Activated CD8-positive, alpha-beta memory T cell treated with anti-CD3 and anti-CD28 coated beads for 1 hour (primary cell): Measurements from ENCODE around the gene OR2W1.

Source experiments
- DNase-seq, 2 donors: peaks; one replicate each; pipeline ENCODE4 v3.0.0-alpha.2; 2020; ENCODE audit warnings: low read depth in 1 of 2; ENCODE audit errors: extremely low read depth in 1 of 2

OR2W1 gene

GRCh38 chr6:29005183-29005885 is 39.6 kb downstream of the OR2W1 start, which contains the start of gene ZNF311:
ZNF311 (minus strand) TSS chr6:29005315; CDS start chr6:29003954, 1,361 bp downstream.
- DNase-seq, result no peak

GRCh38 chr6:28996844-28997510 is 48.0 kb downstream of the OR2W1 start:
- DNase-seq, result no peak

GRCh38 chr6:28995093-28995650 is 49.8 kb downstream of the OR2W1 start:
- DNase-seq, result no peak
